Left ventricle myocardium inferior (tissue), 1 donor: ENCODE measurements around the gene KCNJ4. TPM values are rescaled to one million over a fixed set of nuclear protein-coding genes. Genes with fewer than 3 reads are reported as not detected.
A peak's percentile ranks its signal among the peaks of the same experiment; 100 is the strongest.
"Not testable (repeated sequence)": the region's sequence is repeated elsewhere in the genome, so short reads cannot be mapped to it uniquely, and the experiment has no call there.

ENCODE experiments used
- DNase-seq: peaks from one replicate; pipeline ENCODE4 v3.0.0-alpha.2; 2020
- H3K27ac ChIP-seq: fragments of 200-600 bp; replicated peaks from 2 replicates; pipeline ENCODE4 v1.8.0; 2021
- H3K27me3 ChIP-seq: fragments of 200-600 bp; 2 replicates; pipeline ENCODE4 v1.8.0; 2021; ENCODE audit warnings: low read depth
- H3K36me3 ChIP-seq: fragments of 200-600 bp; 2 replicates; pipeline ENCODE4 v1.8.0; 2021
- H3K4me1 ChIP-seq: fragments of 200-600 bp; 2 replicates; pipeline ENCODE4 v1.8.0; 2021
- H3K4me3 ChIP-seq: fragments of 200-600 bp; 2 replicates; pipeline ENCODE4 v1.8.0; 2021; ENCODE audit warnings: mild to moderate bottlenecking, moderate library complexity
- H3K9me3 ChIP-seq: fragments of 200-600 bp; replicated peaks from 2 replicates; pipeline ENCODE4 v1.8.0; 2021
- CTCF ChIP-seq: fragments of 200-600 bp; IDR thresholded peaks from 2 replicates; pipeline ENCODE4 v1.8.0; 2021; ENCODE audit warnings: antibody characterized with exemption, mild to moderate bottlenecking, borderline replicate concordance
- intact Hi-C: fragments of 100-400 bp; cut with micrococcal nuclease; formaldehyde crosslinking; loops from one replicate; pipeline ENCODE4 v1.11.0; 2022
- total RNA-seq: library from RNA; stranded (reverse); fragmentation: NEBNext Ultra II Directional; extraction: Animal tissue kit (Norgen Biotek cat#: 25700); gene quantifications from one replicate; pipeline ENCODE4 v1.2.1, GENCODE V29; 2021
- donor health status: DM: no; HTN: yes; CAD: no; lungs with severe emphysema.

The KCNJ4 gene
- total RNA-seq, 1 donor from 2014 or later, result 45.7 TPM

- TF ChIP-seq CTCF, result peak; percentile 84
- peak overlapping the region; percentile 58 for H3K4me3 ChIP-seq
- peaks cover 34% of the 10 kb centered on the region for H3K4me1 ChIP-seq
- no peaks in the 10 kb centered on the region for H3K36me3 ChIP-seq
- peaks cover 8% of the 10 kb centered on the region for H3K27me3 ChIP-seq
- no peak for DNase-seq
- peak overlapping the region; percentile 75 for H3K27ac ChIP-seq
- intact Hi-C loops, result no loop called here
- no peaks in the 10 kb centered on the region for H3K9me3 ChIP-seq
These were observed 42.4 kb downstream of the KCNJ4 start for GRCh38 chr22:38412435-38413084.

- intact Hi-C loops, result no loop called here
- no peaks in the 10 kb centered on the region for H3K9me3 ChIP-seq
- DNase-seq, result no peak
- H3K27ac ChIP-seq, result no peak overlapping the region
- H3K27me3 ChIP-seq, result peaks cover 8% of the 10 kb centered on the region
- peaks cover 33% of the 10 kb centered on the region for H3K4me1 ChIP-seq
- TF ChIP-seq CTCF, result no peak
- H3K4me3 ChIP-seq, result no peak overlapping the region
- no peaks in the 10 kb centered on the region for H3K36me3 ChIP-seq
These were observed 44.0 kb downstream of the KCNJ4 start for GRCh38 chr22:38411016-38411415.

GRCh38 chr22:38409916-38410315, 45.1 kb downstream of the KCNJ4 start:
- H3K27ac ChIP-seq, H3K36me3 ChIP-seq, DNase-seq, H3K9me3 ChIP-seq, intact Hi-C loops, H3K27me3 ChIP-seq, H3K4me3 ChIP-seq: not testable (repeated sequence)
- H3K4me1 ChIP-seq, result peaks cover 22% of the 10 kb centered on the region

GRCh38 chr22:38406617-38407016, 48.4 kb downstream of the KCNJ4 start:
- no peaks in the 10 kb centered on the region for H3K27me3 ChIP-seq
- intact Hi-C loops, result no loop called here
- no peaks in the 10 kb centered on the region for H3K9me3 ChIP-seq
- no peaks in the 10 kb centered on the region for H3K36me3 ChIP-seq
- H3K4me1 ChIP-seq, result no peaks in the 10 kb centered on the region
- no peak for TF ChIP-seq CTCF
- no peak for DNase-seq
- H3K4me3 ChIP-seq, result no peak overlapping the region
- no peak overlapping the region for H3K27ac ChIP-seq

- no peak overlapping the region for H3K4me3 ChIP-seq
- no peak for TF ChIP-seq CTCF
- H3K9me3 ChIP-seq, result no peaks in the 10 kb centered on the region
- no peaks in the 10 kb centered on the region for H3K36me3 ChIP-seq
- no peaks in the 10 kb centered on the region for H3K27me3 ChIP-seq
- peaks cover 1% of the 10 kb centered on the region for H3K4me1 ChIP-seq
- intact Hi-C loops, result no loop called here
- H3K27ac ChIP-seq, result no peak overlapping the region
- DNase-seq, result no peak
These were observed 50.6 kb downstream of the KCNJ4 start for GRCh38 chr22:38404419-38404818.

- H3K27ac ChIP-seq, result no peak overlapping the region
- peaks cover 6% of the 10 kb centered on the region for H3K4me1 ChIP-seq
- TF ChIP-seq CTCF, result no peak
- DNase-seq, result no peak
- intact Hi-C loops, result no loop called here
- no peaks in the 10 kb centered on the region for H3K36me3 ChIP-seq
- no peaks in the 10 kb centered on the region for H3K27me3 ChIP-seq
- H3K9me3 ChIP-seq, result no peaks in the 10 kb centered on the region
- H3K4me3 ChIP-seq, result no peak overlapping the region
These were observed 51.2 kb downstream of the KCNJ4 start for GRCh38 chr22:38403812-38404211.
